Hepatocyte (in vitro differentiated cells): ENCODE measurements around the gene ME3.

ENCODE experiments used
- CTCF ChIP-seq: fragments of 200-600 bp; sonication (generic); IDR thresholded peaks from 2 replicates; pipeline ENCODE4 v1.5.1; 2016; ENCODE audit warnings: antibody characterized with exemption, mild to moderate bottlenecking; ENCODE audit not compliant: poor library complexity
- EZH2 ChIP-seq: fragments of 200-600 bp; sonication (generic); IDR thresholded peaks from 2 replicates; pipeline ENCODE4 v1.6.1; 2016; ENCODE audit warnings: antibody characterized with exemption, mild to moderate bottlenecking, borderline replicate concordance
- EZH2phosphoT487 ChIP-seq: fragments of 200-600 bp; sonication (generic); IDR thresholded peaks from one replicate; pipeline ENCODE4 v1.6.1; 2018; ENCODE audit warnings: antibody characterized with exemption, mild to moderate bottlenecking, low read depth, moderate library complexity; ENCODE audit not compliant: unreplicated experiment, severe bottlenecking

GRCh38 chr11:86500500-86501140 lies 171.8 kb downstream of the ME3 start:
- TF ChIP-seq CTCF (no peak), EZH2 (no peak), EZH2phosphoT487 (no peak)
